Neuron (in vitro differentiated cells): Measurements from ENCODE around the gene UGT1A6.

Source experiments
- H2AFZ ChIP-seq: one replicate; pipeline ENCODE4 v1.6.1; 2013; ENCODE audit warnings: low read depth, mild to moderate bottlenecking, inconsistent platforms, low read length, moderate library complexity
- H3K27me3 ChIP-seq: one replicate; pipeline ENCODE4 v1.6.1; 2013; ENCODE audit warnings: low read length; ENCODE audit not compliant: insufficient read depth
- H3K36me3 ChIP-seq: one replicate; pipeline ENCODE4 v1.6.1; 2013; ENCODE audit warnings: low read length; ENCODE audit not compliant: insufficient read depth
- H3K4me1 ChIP-seq: one replicate; pipeline ENCODE4 v1.6.1; 2013; ENCODE audit warnings: low read length; ENCODE audit not compliant: insufficient read depth
- H3K4me3 ChIP-seq: 2 replicates; pipeline ENCODE4 v1.5.1; 2013; ENCODE audit warnings: mild to moderate bottlenecking, low read length, moderate library complexity
- H3K9me3 ChIP-seq: one replicate; pipeline ENCODE4 v1.6.1; 2013; ENCODE audit warnings: low read length

UGT1A6 gene

GRCh38 chr2:233672886-233673285 lies 19.8 kb upstream of the UGT1A6 start:
- no peaks in the 10 kb centered on the region for H3K36me3 ChIP-seq
- H3K27me3 ChIP-seq: no peaks in the 10 kb centered on the region
- H2AFZ ChIP-seq: no peak overlapping the region
- peaks cover 2% of the 10 kb centered on the region for H3K9me3 ChIP-seq
- H3K4me3 ChIP-seq: no peak overlapping the region
- H3K4me1 ChIP-seq: no peaks in the 10 kb centered on the region

- H3K27me3 ChIP-seq: no peaks in the 10 kb centered on the region
- H3K4me3 ChIP-seq: no peak overlapping the region
- no peaks in the 10 kb centered on the region for H3K4me1 ChIP-seq
- H2AFZ ChIP-seq: no peak overlapping the region
- peaks cover 2% of the 10 kb centered on the region for H3K9me3 ChIP-seq
- H3K36me3 ChIP-seq: no peaks in the 10 kb centered on the region
Observed at GRCh38 chr2:233673896-233674295, 18.8 kb upstream of the UGT1A6 start.

- Histone ChIP-seq H3K27me3 (no peaks in the 10 kb centered on the region), H2AFZ (no peak overlapping the region), H3K4me1 (no peaks in the 10 kb centered on the region), H3K9me3 (peaks cover 2% of the 10 kb centered on the region), H3K36me3 (no peaks in the 10 kb centered on the region), H3K4me3 (no peak overlapping the region)
Observed at GRCh38 chr2:233674314-233674713, 18.4 kb upstream of the UGT1A6 start.

- no peak overlapping the region for H2AFZ ChIP-seq
- no peaks in the 10 kb centered on the region for H3K36me3 ChIP-seq
- peaks cover 2% of the 10 kb centered on the region for H3K9me3 ChIP-seq
- H3K4me3 ChIP-seq: no peak overlapping the region
- no peaks in the 10 kb centered on the region for H3K27me3 ChIP-seq
- no peaks in the 10 kb centered on the region for H3K4me1 ChIP-seq
Observed at GRCh38 chr2:233674995-233675394, 17.7 kb upstream of the UGT1A6 start.

- H2AFZ ChIP-seq: no peak overlapping the region
- no peaks in the 10 kb centered on the region for H3K4me1 ChIP-seq
- H3K27me3 ChIP-seq: no peaks in the 10 kb centered on the region
- H3K4me3 ChIP-seq: no peak overlapping the region
- H3K36me3 ChIP-seq: no peaks in the 10 kb centered on the region
- H3K9me3 ChIP-seq: peaks cover 2% of the 10 kb centered on the region
Observed at GRCh38 chr2:233676046-233676445, 16.6 kb upstream of the UGT1A6 start.

- H3K4me3 ChIP-seq: no peak overlapping the region
- H3K27me3 ChIP-seq: no peaks in the 10 kb centered on the region
- H3K36me3 ChIP-seq: no peaks in the 10 kb centered on the region
- H3K4me1 ChIP-seq: no peaks in the 10 kb centered on the region
- H3K9me3 ChIP-seq: no peaks in the 10 kb centered on the region
- H2AFZ ChIP-seq: peak overlapping the region; percentile 48
Observed at GRCh38 chr2:233679196-233679595, 13.5 kb upstream of the UGT1A6 start.

- Histone ChIP-seq H2AFZ (no peak overlapping the region), H3K27me3 (no peaks in the 10 kb centered on the region), H3K9me3 (no peaks in the 10 kb centered on the region), H3K4me3 (no peak overlapping the region), H3K4me1 (no peaks in the 10 kb centered on the region), H3K36me3 (no peaks in the 10 kb centered on the region)
Observed at GRCh38 chr2:233680361-233681045, 12.2 kb upstream of the UGT1A6 start.

- Histone ChIP-seq H3K4me3 (no peak within 1 kb of the TSS), H3K9me3 (no peaks in the 10 kb centered on the region), H3K27me3 (no peaks in the 10 kb centered on the region), H3K36me3 (no peaks in the 10 kb centered on the region), H2AFZ (no peak within 1 kb of the TSS), H3K4me1 (no peaks in the 10 kb centered on the region)
Observed at GRCh38 chr2:233681521-233682099, 11.1 kb upstream of the UGT1A6 start, which contains the start of gene UGT1A7. TSS of gene UGT1A7 (plus strand) at chr2:233681901. CDS start at chr2:233681938, 37 bp downstream.

- Histone ChIP-seq H3K4me1 (no peaks in the 10 kb centered on the region), H3K4me3 (no peak overlapping the region), H2AFZ (no peak overlapping the region), H3K9me3 (no peaks in the 10 kb centered on the region), H3K27me3 (no peaks in the 10 kb centered on the region), H3K36me3 (no peaks in the 10 kb centered on the region)
Observed at GRCh38 chr2:233684640-233685039, 8.1 kb upstream of the UGT1A6 start.

GRCh38 chr2:233686928-233687327 lies 5.8 kb upstream of the UGT1A6 start:
- H3K36me3 ChIP-seq: no peaks in the 10 kb centered on the region
- H2AFZ ChIP-seq: no peak overlapping the region
- H3K27me3 ChIP-seq: no peaks in the 10 kb centered on the region
- no peaks in the 10 kb centered on the region for H3K4me1 ChIP-seq
- H3K4me3 ChIP-seq: no peak overlapping the region
- no peaks in the 10 kb centered on the region for H3K9me3 ChIP-seq

- Histone ChIP-seq H2AFZ (no peak overlapping the region), H3K4me3 (no peak overlapping the region), H3K36me3 (no peaks in the 10 kb centered on the region), H3K4me1 (no peaks in the 10 kb centered on the region), H3K9me3 (no peaks in the 10 kb centered on the region), H3K27me3 (peaks cover 1% of the 10 kb centered on the region)
Observed at GRCh38 chr2:233688341-233688740, 4.3 kb upstream of the UGT1A6 start.

- Histone ChIP-seq H2AFZ (no peak overlapping the region), H3K36me3 (no peaks in the 10 kb centered on the region), H3K4me1 (no peaks in the 10 kb centered on the region), H3K27me3 (peaks cover 2% of the 10 kb centered on the region), H3K4me3 (no peak overlapping the region), H3K9me3 (no peaks in the 10 kb centered on the region)
Observed at GRCh38 chr2:233689031-233689430, 3.7 kb upstream of the UGT1A6 start.

- no peaks in the 10 kb centered on the region for H3K36me3 ChIP-seq
- H3K9me3 ChIP-seq: no peaks in the 10 kb centered on the region
- H2AFZ ChIP-seq: no peak overlapping the region
- no peak overlapping the region for H3K4me3 ChIP-seq
- peaks cover 2% of the 10 kb centered on the region for H3K27me3 ChIP-seq
- no peaks in the 10 kb centered on the region for H3K4me1 ChIP-seq
Observed at GRCh38 chr2:233689501-233689900, 3.2 kb upstream of the UGT1A6 start.

- no peaks in the 10 kb centered on the region for H3K9me3 ChIP-seq
- H3K27me3 ChIP-seq: peaks cover 2% of the 10 kb centered on the region
- H3K4me1 ChIP-seq: no peaks in the 10 kb centered on the region
- H3K4me3 ChIP-seq: no peak overlapping the region
- no peak overlapping the region for H2AFZ ChIP-seq
- no peaks in the 10 kb centered on the region for H3K36me3 ChIP-seq
Observed at GRCh38 chr2:233690444-233690843, 2.2 kb upstream of the UGT1A6 start.
